EH (cell line): ENCODE measurements around the gene CTU1.
"Not testable (repeated sequence)": the region's sequence is repeated elsewhere in the genome, so short reads cannot be mapped to it uniquely, and the experiment has no call there.

Source experiments
- DNase-seq: peaks from one replicate; pipeline ENCODE4 v3.0.0-alpha.2; 2015; ENCODE audit warnings: low read depth

CTU1 gene

DNA sequence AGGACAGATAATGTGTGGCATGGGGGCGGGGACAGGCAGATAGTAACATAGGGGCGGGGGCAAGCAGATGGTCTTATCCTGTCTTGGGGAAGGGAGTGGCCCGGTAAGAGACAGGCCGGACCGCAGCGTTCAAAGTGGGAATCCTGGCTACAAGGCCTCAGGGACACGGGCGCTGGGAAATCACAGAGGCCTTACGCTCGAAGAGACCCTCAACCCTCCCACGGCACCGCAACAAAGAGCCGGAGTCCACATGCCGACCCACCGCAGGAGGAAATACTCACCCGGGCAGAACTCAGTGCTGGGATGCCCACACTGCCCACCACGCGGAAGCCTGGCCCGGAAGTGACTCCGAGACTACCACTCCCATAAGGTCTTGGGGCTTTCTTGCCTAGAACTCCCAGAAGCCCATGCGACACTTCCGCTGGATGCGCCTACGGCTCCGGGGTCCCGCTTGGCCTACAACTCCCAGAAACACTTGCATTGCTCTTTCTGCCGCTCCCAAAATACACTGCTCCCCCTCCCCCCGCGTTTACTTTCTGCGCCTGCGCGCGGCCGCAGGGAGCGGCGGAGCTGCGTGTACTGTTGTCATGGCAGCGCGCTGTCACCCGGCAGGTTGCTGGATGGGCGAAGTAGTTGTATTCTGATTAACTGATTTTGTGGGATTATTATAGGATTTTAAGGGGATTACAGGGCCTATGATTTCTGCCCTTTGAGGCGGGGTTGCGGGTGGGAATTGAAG is at the start of gene CTU1:
CTU1 (minus strand) TSS at position 344 of the 739 bp plus-strand sequence. CDS start 3,840 bp downstream, outside the sequence.
- peak; percentile 99 for DNase-seq

DNA sequence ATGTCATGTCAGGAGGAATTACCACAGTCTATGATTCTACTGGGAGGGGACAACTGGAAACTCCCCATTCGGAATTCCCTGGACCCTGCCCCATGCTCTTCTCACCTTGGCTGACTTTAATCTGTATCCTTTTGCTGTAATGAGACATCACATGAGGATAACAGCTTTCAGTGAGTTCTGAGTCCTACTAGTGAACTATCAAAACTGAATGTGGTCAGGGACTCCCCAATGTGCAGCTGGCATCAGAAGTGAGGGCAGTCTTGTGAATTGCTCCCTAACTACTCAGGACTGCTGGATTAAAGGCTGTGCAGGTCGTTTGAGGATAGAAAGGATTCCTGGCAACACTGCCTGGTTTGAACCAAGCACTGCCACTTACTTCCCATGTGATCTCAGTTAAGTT is 49.1 kb upstream of the CTU1 start:
- no peak for DNase-seq

DNA sequence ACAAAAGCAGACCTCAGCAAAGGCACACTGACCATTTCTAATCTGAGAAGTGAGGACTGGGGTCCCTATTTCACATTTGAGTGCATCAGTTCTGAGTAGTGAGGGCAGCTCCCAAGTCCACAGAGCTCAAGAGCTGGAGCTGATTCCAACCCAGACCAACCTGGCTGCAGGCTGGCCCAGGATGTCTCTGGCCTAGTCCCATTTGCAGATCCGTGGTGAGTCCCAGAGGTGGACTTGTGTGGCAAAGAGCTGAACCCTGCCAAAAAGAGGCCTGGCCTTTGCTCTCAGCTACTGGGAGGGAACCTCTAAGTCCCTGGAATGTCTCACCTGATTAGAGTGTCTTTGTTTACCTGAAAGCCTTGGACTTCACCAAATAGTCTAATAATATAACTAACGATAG is 48.5 kb upstream of the CTU1 start:
- DNase-seq: no peak

DNA sequence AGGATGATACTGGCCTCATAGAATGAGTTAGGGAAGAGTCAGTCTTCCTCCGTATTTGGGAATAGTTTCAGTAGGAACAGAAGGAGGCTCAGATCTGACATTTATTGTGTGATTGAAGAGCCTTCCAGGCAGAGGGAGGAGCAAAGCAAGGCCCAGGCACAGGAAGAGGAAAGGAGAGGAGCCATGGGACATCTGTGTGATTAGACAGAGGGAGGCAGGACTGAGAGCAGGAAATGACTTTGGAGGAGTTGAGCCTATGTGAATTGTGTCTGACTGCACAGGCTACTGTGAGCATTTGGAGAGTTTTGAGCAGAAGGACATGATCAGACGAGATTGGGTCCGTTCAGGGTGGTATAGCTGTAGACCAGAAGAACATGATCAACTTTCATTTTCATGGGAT is 42.4 kb upstream of the CTU1 start:
- DNase-seq: no peak

DNA sequence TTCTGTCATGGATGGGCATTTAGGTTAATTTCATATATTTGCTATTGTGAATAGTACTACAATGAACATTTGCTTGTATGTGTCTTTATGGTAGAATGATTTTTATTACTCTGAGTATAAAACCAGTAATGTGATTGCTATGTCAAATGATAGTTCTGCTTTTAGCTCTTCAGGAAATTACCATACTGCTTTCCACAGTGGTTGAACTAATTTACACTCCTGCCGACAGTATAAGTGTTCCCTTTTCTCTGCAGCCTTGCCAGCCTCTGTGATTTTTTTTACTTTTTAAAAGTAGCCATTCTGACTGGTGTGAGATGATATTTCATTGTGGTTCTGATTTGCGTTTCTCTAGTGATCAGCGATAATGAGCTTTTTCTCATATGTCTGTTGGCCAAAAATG is 40.4 kb upstream of the CTU1 start:
- no peak for DNase-seq

DNA sequence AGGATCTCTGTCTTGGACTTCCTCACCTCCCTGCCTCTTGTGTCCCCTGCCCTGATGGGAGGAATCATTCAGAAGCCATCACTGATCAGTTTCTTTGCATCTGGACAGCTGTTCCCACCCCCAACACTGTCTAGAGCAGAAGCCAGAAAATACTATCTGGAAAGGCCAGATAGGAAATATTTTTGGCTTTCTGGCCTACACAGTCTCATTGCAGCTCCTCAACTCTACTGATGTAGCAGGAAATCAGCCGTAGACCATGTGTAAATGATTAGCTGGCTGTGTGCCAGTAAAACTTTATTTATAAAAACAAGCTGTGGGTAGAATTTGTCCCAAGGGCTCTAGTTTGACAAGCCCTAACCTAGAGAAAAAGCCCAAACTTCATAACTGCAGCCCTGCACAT is 39.5 kb upstream of the CTU1 start:
- DNase-seq: no peak

- no peak for DNase-seq
These were observed 38.5 kb upstream of the CTU1 start for GRCh38 chr19:51146751-51147150.

DNA sequence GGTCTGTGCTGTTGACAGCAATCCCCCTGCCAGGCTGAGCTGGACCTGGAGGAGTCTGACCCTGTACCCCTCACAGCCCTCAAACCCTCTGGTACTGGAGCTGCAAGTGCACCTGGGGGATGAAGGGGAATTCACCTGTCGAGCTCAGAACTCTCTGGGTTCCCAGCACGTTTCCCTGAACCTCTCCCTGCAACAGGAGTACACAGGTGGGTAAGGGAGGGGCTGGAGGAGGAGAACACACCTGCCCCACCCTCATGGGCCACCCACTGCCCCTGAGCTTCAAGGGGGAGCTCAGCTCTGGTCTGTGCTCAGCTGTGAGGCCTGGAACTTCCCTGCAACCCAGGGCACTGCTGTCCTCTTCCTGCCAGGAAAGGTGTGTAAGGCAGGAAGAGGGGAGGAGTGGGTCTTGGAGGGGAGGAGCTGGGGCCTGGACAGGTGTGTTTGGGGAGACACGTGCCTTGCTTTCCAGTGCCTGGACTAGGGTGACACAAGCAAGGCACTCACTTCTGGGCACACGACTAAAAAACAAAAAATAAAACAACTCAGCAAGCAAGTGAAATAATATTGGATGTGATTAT is 37.8 kb upstream of the CTU1 start:
- no peak for DNase-seq

GRCh38 chr19:51144482-51145045 is 36.4 kb upstream of the CTU1 start:
- DNase-seq: no peak

DNA sequence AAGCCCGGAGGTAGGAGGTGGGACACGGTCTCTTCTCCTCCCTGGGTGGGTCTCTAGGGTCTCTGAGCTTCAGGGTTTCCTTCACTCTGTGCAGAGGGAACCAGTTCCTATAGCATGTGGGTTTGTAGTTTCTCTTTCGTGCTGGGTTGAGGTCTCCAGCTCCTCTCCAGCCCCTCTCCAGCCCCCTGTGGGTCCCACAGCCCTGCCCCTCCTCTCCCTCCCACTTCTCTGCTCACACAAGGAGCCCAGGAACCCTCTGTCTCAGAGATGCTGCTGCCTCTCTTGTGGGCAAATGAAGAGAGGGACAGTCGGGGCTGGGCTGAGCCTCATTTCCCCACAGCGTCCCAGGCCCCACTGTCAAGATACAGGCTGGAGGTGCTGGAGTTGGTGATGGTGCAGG is 35.3 kb upstream of the CTU1 start:
- no peak for DNase-seq

GRCh38 chr19:51142809-51143475 is 34.7 kb upstream of the CTU1 start:
- not testable (repeated sequence) for DNase-seq

- DNase-seq: no peak
These were observed 33.9 kb upstream of the CTU1 start, which contains the start of gene SIGLEC7 for GRCh38 chr19:51142119-51142518. TSS of gene SIGLEC7 (plus strand) at chr19:51142301. CDS start at chr19:51142370, 69 bp downstream.

DNA sequence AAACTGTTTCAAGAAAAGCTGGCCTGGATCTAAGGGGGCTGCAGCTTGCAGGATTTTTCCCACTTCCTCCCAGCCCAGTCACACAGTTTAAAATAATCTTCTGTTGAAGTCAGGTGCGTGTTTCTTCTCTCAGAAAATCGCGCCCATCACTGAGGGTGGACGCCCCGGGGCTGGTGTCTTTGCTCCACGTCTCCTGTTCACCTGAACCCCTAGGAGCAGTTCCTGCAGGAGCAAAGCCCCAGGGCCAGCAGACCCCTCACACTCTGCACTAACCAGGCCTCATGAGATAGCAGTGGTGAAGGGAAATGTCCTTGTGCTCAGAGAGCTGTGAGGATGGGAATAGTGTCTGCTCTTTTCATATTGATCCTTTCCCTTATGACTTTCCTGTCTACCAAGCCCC is 33.0 kb upstream of the CTU1 start:
- no peak for DNase-seq

DNA sequence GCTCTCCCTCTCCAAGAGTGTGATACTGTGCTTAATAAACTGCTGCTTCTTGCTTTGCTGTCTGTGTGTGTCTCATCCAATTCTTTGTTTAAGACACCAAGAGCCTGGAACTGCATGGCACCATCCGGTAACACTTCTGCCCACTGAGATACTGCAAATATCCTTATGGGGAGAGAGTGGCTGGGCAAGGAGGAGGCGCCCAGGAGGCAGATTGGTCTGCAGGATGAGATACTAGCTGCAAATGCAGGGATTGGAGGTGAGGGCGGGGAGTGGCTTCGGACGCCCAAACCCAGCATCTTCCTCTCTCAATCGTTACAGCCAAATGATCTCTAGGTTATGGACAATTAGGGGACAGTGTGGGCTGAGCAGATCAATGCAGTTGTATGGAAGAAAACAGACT is 32.2 kb upstream of the CTU1 start:
- no peak for DNase-seq

GRCh38 chr19:51139299-51140014 is 31.2 kb upstream of the CTU1 start:
- DNase-seq: no peak

- no peak for DNase-seq
These were observed 30.4 kb upstream of the CTU1 start for GRCh38 chr19:51138549-51138979.

- no peak for DNase-seq
These were observed 29.7 kb upstream of the CTU1 start for GRCh38 chr19:51137792-51138425.

DNA sequence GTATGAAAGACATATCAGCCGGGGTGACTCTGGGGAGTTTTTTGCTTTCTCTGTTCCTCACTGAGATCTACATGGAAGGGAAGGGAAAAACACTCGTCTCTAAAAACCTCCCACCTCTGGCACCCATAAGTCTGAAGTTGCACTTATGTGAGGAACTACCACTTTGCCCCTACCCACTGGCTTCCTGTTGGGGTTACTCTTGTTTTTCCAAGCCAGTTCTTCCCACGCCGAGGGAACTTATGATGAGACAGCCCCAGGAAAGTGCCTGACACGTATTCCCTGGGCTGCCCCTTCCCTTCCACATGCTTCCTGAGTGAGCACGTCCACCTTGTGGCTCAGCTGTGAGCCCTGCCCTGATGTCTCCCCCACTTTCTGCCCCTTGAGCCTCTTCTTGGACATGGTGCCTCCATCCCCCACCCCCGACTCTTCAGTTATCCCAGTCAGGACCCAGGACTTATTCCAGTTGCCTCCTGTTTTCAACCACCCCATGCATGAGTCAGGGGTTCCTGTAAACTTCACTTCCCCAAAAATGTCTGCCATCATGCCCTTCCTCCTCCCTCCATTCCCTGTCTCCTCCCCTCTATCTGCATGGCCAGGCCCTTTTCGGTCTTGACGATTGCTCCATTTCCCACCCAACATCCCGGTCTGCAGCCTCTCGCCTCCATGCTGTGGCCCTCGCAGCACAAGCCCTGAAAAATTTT is 28.8 kb upstream of the CTU1 start:
- no peak for DNase-seq

DNA sequence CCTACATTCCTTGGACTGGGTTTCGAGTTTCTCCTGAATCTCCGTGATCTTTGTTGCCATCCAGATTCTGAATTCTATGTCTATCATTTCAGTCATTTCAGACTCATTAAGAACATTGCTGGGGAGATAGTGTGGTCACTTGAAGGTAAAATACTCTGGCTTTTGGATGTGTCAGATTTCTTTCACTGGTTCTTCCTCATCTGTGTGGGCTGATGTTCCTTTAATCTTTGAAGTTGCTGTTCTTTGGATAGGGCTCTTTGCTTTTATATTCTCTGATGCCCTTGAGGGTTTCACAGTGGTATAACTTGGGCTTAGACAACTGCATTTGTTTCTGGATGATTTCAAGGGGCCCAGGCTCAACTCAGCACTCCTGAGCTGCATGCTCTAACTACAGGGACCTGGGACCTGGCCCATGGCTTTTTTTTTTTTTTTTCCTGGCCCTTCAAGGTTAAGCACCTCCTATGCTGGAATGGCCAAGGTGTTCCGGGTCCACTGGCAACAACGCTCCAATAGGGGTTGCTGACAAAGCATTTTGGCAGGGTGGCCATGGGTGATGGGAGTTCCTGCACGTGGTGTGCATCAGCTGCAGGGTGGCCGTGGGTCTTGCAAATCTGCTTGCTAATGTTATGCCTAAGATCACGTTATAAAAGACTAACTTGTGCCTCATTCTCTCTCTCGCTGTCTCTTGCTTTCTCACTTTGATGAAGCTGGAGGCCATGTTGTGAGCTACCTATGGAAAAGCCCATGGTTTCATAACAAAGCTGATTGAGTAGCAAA is 28.0 kb upstream of the CTU1 start:
- DNase-seq: no peak

- DNase-seq: no peak
These were observed 26.8 kb upstream of the CTU1 start for GRCh38 chr19:51135004-51135403.
